KMS-11 (cell line): Measurements from ENCODE around the gene OR52B6.

Experiments
- H2AFZ ChIP-seq: fragments of 200-600 bp; sonication (generic); 2 replicates; pipeline ENCODE4 v1.6.1; 2016; ENCODE audit warnings: antibody characterized with exemption, mixed run types, low read depth
- H3K27ac ChIP-seq: fragments of 200-600 bp; sonication (generic); 2 replicates; pipeline ENCODE4 v1.6.1; 2016; ENCODE audit warnings: mild to moderate bottlenecking, mixed run types
- H3K27me3 ChIP-seq: fragments of 200-600 bp; sonication (generic); 2 replicates; pipeline ENCODE4 v1.6.1; 2017; ENCODE audit warnings: mild to moderate bottlenecking, low read depth, mixed run types, moderate library complexity; ENCODE audit not compliant: insufficient read depth
- H3K36me3 ChIP-seq: fragments of 200-600 bp; sonication (generic); 2 replicates; pipeline ENCODE4 v1.6.1; 2017; ENCODE audit warnings: mild to moderate bottlenecking, mixed run types; ENCODE audit not compliant: insufficient read depth
- H3K4me1 ChIP-seq: fragments of 200-600 bp; sonication (generic); 2 replicates; pipeline ENCODE4 v1.6.1; 2016; ENCODE audit warnings: mild to moderate bottlenecking, low read depth, mixed run types; ENCODE audit not compliant: poor library complexity, severe bottlenecking
- H3K4me2 ChIP-seq: fragments of 200-600 bp; sonication (generic); 2 replicates; pipeline ENCODE4 v1.7.0; 2016; ENCODE audit warnings: mild to moderate bottlenecking, mixed run types
- H3K4me3 ChIP-seq: fragments of 200-600 bp; sonication (generic); IDR thresholded peaks from 2 replicates; pipeline ENCODE4 v1.6.1; 2017; ENCODE audit warnings: low read depth, low read length, mixed read lengths; ENCODE audit not compliant: insufficient read depth
- H3K79me2 ChIP-seq: fragments of 200-600 bp; sonication (generic); 2 replicates; pipeline ENCODE4 v1.6.1; 2016; ENCODE audit warnings: low read depth, mixed run types; ENCODE audit not compliant: insufficient read depth
- H3K9ac ChIP-seq: fragments of 200-600 bp; sonication (generic); 2 replicates; pipeline ENCODE4 v1.6.1; 2016; ENCODE audit warnings: mild to moderate bottlenecking, mixed run types
- H4K20me1 ChIP-seq: fragments of 200-600 bp; sonication (generic); 2 replicates; pipeline ENCODE4 v1.6.1; 2016; ENCODE audit warnings: mild to moderate bottlenecking, mixed run types; ENCODE audit not compliant: insufficient read depth
- TF ChIP-seq, protein P1 (sequence below): fragments of 200-600 bp; sonication (generic); conservative IDR thresholded peaks from 2 replicates; pipeline ENCODE4 v1.6.1; 2017; ENCODE audit warnings: low read depth, mild to moderate bottlenecking, antibody characterized with exemption, low read length, moderate library complexity, mixed read lengths

Gene OR52B6

DNA sequence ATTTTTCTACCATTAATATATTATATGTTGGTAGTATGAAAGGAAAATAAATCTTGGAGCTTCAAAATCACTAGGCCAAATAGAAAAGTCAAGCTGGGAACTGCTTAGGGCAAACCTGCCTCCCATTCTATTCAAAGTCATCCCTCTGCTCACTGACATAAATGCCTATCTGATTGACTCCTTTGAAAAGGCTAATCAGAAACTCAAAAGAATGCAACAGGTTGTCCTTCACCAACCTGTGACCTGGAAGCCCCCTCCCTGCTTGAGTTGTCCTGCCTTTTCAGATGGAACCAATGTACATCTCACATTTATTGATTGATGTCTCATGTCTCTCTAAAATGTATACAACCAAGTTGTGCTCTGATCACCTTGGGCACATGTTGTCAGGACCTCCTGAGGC is 40.9 kb downstream of the OR52B6 start:
- Histone ChIP-seq H3K27me3 (no peaks in the 10 kb centered on the region), H3K4me3 (no peak overlapping the region), H3K4me2 (no peak overlapping the region), H3K79me2 (no peaks in the 10 kb centered on the region), H4K20me1 (no peaks in the 10 kb centered on the region), H2AFZ (no peak overlapping the region), H3K9ac (no peak overlapping the region), H3K36me3 (no peaks in the 10 kb centered on the region), H3K27ac (no peak overlapping the region), H3K4me1 (peaks cover 15% of the 10 kb centered on the region)
- TF ChIP-seq, protein P1, sequence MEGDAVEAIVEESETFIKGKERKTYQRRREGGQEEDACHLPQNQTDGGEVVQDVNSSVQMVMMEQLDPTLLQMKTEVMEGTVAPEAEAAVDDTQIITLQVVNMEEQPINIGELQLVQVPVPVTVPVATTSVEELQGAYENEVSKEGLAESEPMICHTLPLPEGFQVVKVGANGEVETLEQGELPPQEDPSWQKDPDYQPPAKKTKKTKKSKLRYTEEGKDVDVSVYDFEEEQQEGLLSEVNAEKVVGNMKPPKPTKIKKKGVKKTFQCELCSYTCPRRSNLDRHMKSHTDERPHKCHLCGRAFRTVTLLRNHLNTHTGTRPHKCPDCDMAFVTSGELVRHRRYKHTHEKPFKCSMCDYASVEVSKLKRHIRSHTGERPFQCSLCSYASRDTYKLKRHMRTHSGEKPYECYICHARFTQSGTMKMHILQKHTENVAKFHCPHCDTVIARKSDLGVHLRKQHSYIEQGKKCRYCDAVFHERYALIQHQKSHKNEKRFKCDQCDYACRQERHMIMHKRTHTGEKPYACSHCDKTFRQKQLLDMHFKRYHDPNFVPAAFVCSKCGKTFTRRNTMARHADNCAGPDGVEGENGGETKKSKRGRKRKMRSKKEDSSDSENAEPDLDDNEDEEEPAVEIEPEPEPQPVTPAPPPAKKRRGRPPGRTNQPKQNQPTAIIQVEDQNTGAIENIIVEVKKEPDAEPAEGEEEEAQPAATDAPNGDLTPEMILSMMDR, result no peak

DNA sequence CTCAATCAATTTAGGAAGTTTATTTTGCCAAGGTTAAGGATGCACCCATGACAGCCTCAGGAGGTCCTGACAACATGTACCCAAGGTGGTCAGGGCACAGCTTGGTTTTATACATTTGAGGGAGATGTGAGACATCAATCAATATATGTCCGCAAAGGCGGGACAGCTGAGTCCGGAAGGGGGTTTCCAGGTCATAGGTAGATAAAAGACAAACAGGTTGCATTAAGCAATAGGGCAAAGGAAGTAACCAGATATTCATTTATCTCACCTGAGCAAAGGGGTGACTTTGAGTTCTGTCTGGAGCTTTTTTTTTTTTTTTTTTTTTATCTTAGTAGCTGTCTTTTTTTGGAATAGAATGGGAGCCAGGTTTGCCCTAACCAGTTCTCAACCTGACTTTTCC is 42.1 kb downstream of the OR52B6 start:
- no peaks in the 10 kb centered on the region for H4K20me1 ChIP-seq
- H3K36me3 ChIP-seq, result no peaks in the 10 kb centered on the region
- H3K4me1 ChIP-seq, result peaks cover 15% of the 10 kb centered on the region
- no peak overlapping the region for H3K9ac ChIP-seq
- H3K4me3 ChIP-seq, result no peak overlapping the region
- H3K27ac ChIP-seq, result no peak overlapping the region
- no peaks in the 10 kb centered on the region for H3K79me2 ChIP-seq
- H3K4me2 ChIP-seq, result no peak overlapping the region
- H3K27me3 ChIP-seq, result no peaks in the 10 kb centered on the region
- TF ChIP-seq, protein P1, result no peak
- H2AFZ ChIP-seq, result no peak overlapping the region

DNA sequence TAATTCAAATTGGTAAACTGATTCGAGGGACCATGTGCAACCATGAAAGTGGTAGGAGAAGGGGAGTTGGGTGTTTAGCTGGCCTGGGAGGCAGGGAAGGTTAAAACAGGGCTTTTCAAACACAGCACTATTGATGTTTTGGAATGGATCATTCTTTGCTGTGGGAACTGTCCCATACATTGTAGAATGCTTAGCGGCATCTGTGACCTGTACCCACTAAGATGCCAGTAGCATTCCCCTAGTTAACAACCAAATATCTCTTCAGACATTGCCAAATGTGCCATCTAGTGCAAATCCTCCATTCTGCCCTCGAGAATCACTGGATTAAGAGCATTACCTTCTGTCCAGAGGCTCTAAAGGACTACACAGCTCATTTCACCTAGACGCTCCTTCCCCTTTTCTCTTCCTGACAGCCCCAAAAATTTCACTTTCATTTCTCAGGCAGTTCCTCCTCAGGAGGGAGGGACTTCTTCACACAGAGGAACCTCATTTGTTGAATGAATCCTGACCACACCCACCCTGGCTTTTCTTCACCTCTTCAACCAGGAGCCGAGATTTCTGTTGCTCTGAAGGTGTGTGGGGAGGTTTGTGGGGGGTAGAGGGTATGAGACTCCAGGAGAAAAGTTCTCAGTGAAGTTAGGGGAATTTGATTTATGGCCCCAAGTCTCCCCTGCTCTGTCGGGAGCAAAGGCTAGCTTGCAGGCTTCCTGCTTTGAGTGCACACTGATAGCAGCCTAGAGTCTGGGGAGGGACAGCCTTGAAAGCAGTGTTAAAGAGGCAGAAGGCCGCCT is 44.0 kb downstream of the OR52B6 start, which contains the start of gene TRIM34:
TSS of gene TRIM34 (plus strand) at position 513 of the 791 bp plus-strand sequence. CDS start 7,331 bp downstream, outside the sequence.
- peaks cover 15% of the 10 kb centered on the region for H3K4me1 ChIP-seq
- peak within 1 kb of the TSS; percentile 87 for H3K4me2 ChIP-seq
- peak within 1 kb of the TSS; percentile 35 for H3K9ac ChIP-seq
- peak within 1 kb of the TSS; percentile 94 for H2AFZ ChIP-seq
- H3K36me3 ChIP-seq, result no peaks in the 10 kb centered on the region
- no peaks in the 10 kb centered on the region for H4K20me1 ChIP-seq
- TF ChIP-seq, protein P1, result no peak
- no peaks in the 10 kb centered on the region for H3K79me2 ChIP-seq
- no peaks in the 10 kb centered on the region for H3K27me3 ChIP-seq
- no peak within 1 kb of the TSS for H3K4me3 ChIP-seq
- H3K27ac ChIP-seq, result peak within 1 kb of the TSS; percentile 14; the same call in 1 of the 2 replicates

DNA sequence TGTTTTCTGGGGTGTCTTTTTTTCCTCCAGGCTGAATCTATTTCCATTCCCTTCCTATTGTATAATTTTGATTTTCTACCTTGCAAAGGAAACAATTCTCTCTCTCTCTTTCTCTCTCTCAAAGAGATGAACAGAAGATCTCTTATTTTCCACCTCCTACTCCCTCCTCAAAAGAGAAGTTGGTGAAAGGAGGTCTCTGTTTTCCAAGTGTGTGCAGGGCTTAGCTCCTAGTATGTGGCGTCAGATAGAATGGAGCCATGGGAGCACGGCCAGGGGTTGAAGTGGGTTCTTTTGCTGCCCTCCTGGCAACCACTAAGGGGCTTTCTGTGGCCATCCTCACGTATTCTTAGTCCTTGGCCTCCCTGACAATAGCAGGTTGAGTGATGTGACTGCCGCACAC is 44.6 kb downstream of the OR52B6 start:
- Histone ChIP-seq H3K4me1 (peaks cover 15% of the 10 kb centered on the region), H3K27ac (peak overlapping the region; percentile 14; the same call in 1 of the 2 replicates), H3K36me3 (no peaks in the 10 kb centered on the region), H4K20me1 (no peaks in the 10 kb centered on the region), H3K9ac (peak overlapping the region; percentile 35), H3K27me3 (no peaks in the 10 kb centered on the region), H2AFZ (peak overlapping the region; percentile 94), H3K4me3 (no peak overlapping the region), H3K79me2 (no peaks in the 10 kb centered on the region), H3K4me2 (peak overlapping the region; percentile 87)
- TF ChIP-seq, protein P1, result no peak
